GM19351 (cell line): ENCODE data around the gene OR9G4.
A peak's percentile ranks its signal among the peaks of the same experiment; 100 is the strongest.

Experiments
- ATAC-seq: cut with Tn5 transposase; IDR thresholded peaks from one replicate; pipeline ENCODE4 v1.9.1; 2021; ENCODE audit warnings: mild to moderate bottlenecking, moderate library complexity; ENCODE audit not compliant: unreplicated experiment

OR9G4 gene

GRCh38 chr11:56748597-56748996 lies at the start of gene OR9G4:
TSS of gene OR9G4 (minus strand) at chr11:56748697. CDS start at chr11:56743766, 4,931 bp downstream.
- no peak for ATAC-seq

GRCh38 chr11:56783448-56784041 lies 35.0 kb upstream of the OR9G4 start:
- ATAC-seq: peak; percentile 60

- ATAC-seq: peak; percentile 73
Observed at GRCh38 chr11:56782167-56782847, 33.8 kb upstream of the OR9G4 start.

GRCh38 chr11:56776809-56777208 lies 28.3 kb upstream of the OR9G4 start:
- no peak for ATAC-seq

- no peak for ATAC-seq
Observed at GRCh38 chr11:56764976-56765375, 16.5 kb upstream of the OR9G4 start.

GRCh38 chr11:56751480-56751879 lies 3.0 kb upstream of the OR9G4 start:
- no peak for ATAC-seq

GRCh38 chr11:56750190-56750589 lies 1.7 kb upstream of the OR9G4 start:
- no peak for ATAC-seq

GRCh38 chr11:56740886-56741285 lies 7.6 kb downstream of the OR9G4 start:
- no peak for ATAC-seq

GRCh38 chr11:56740107-56740506 lies 8.4 kb downstream of the OR9G4 start:
- ATAC-seq: no peak

- ATAC-seq: no peak
Observed at GRCh38 chr11:56720513-56720912, 28.0 kb downstream of the OR9G4 start.

- ATAC-seq: no peak
Observed at GRCh38 chr11:56716379-56716854, 32.1 kb downstream of the OR9G4 start.

GRCh38 chr11:56714206-56714605 lies 34.3 kb downstream of the OR9G4 start:
- ATAC-seq: no peak

- no peak for ATAC-seq
Observed at GRCh38 chr11:56706486-56706885, 42.0 kb downstream of the OR9G4 start.

GRCh38 chr11:56705784-56706396 lies 42.6 kb downstream of the OR9G4 start:
- no peak for ATAC-seq

- ATAC-seq: no peak
Observed at GRCh38 chr11:56700914-56701485, 47.5 kb downstream of the OR9G4 start.

GRCh38 chr11:56700242-56700913 lies 48.1 kb downstream of the OR9G4 start:
- ATAC-seq: no peak

- no peak for ATAC-seq
Observed at GRCh38 chr11:56698795-56699194, 49.7 kb downstream of the OR9G4 start, which contains the start of gene OR9G1. TSS of gene OR9G1 (plus strand) at chr11:56699095. CDS start at chr11:56700388, 1,293 bp downstream.

- no peak for ATAC-seq
Observed at GRCh38 chr11:56693428-56693827, 55.1 kb downstream of the OR9G4 start.
